Measurements from ENCODE around the gene NDUFC2.
A peak's percentile ranks its signal among the peaks of the same experiment; 100 is the strongest.
"Not testable (repeated sequence)": the region's sequence is repeated elsewhere in the genome, so short reads cannot be mapped to it uniquely, and the experiment has no call there.

NDUFC2 gene

GRCh38 chr11:78097666-78098385 is 18.2 kb upstream of the NDUFC2 start (continued):
- TF ChIP-seq TSHZ2 (CRISPR knock-in tag; IDR thresholded peaks at IDR 0.05) = no peak
- TF ChIP-seq TCF4 (CRISPR knock-in tag; IDR thresholded peaks at IDR 0.05; ENCODE audit: borderline replicate concordance) = no peak

GRCh38 chr11:78094250-78094649 is 14.6 kb upstream of the NDUFC2 start:
- TF ChIP-seq RARB (CRISPR knock-in tag; IDR thresholded peaks at IDR 0.05) = no peak
- TF ChIP-seq TCF4 (CRISPR knock-in tag; IDR thresholded peaks at IDR 0.05; ENCODE audit: borderline replicate concordance) = no peak
- no peak for TF ChIP-seq CSDC2 (CRISPR knock-in tag; IDR thresholded peaks at IDR 0.05)
- TF ChIP-seq BACH2 (CRISPR knock-in tag; IDR thresholded peaks at IDR 0.05; ENCODE audit: borderline replicate concordance) = no peak
- TF ChIP-seq PPARA (CRISPR knock-in tag; IDR thresholded peaks at IDR 0.05; ENCODE audit: borderline replicate concordance) = no peak
- no peak for TF ChIP-seq ZFP30 (CRISPR knock-in tag; IDR thresholded peaks at IDR 0.05)
- TF ChIP-seq ZFP3 (CRISPR knock-in tag; IDR thresholded peaks at IDR 0.05) = no peak
- no peak for TF ChIP-seq ESRRG (CRISPR knock-in tag; IDR thresholded peaks at IDR 0.05)
- TF ChIP-seq PATZ1 (CRISPR knock-in tag; IDR thresholded peaks at IDR 0.05; ENCODE audit: borderline replicate concordance) = no peak
- TF ChIP-seq GLIS3 (CRISPR knock-in tag; IDR thresholded peaks at IDR 0.05) = no peak
- TF ChIP-seq ZNF8 (CRISPR knock-in tag; IDR thresholded peaks at IDR 0.05) = no peak
- TF ChIP-seq ZC3H10 (CRISPR knock-in tag; IDR thresholded peaks at IDR 0.05) = no peak
- no peak for TF ChIP-seq ZNF565 (CRISPR knock-in tag; conservative IDR thresholded peaks at IDR 0.05; ENCODE audit: low read depth)
- no peak for TF ChIP-seq OSR1 (CRISPR knock-in tag; IDR thresholded peaks at IDR 0.05)
- TF ChIP-seq CSRNP3 (CRISPR knock-in tag; IDR thresholded peaks at IDR 0.05) = no peak
- no peak for TF ChIP-seq CREB5 (CRISPR knock-in tag; IDR thresholded peaks at IDR 0.05; ENCODE audit: low read depth)
- TF ChIP-seq ISL1 (CRISPR knock-in tag; IDR thresholded peaks at IDR 0.05) = no peak
- no peak for ATAC-seq

- TF ChIP-seq ZFP3 (CRISPR knock-in tag; IDR thresholded peaks at IDR 0.05) = 0 out of 2 replicates have a peak, but pooled peaks have one; percentile 13
Measured at GRCh38 chr11:78086521-78087074, 6.9 kb upstream of the NDUFC2 start.

GRCh38 chr11:78085972-78086371 is 6.3 kb upstream of the NDUFC2 start:
- TF ChIP-seq ISL1 (CRISPR knock-in tag; IDR thresholded peaks at IDR 0.05) = no peak
- TF ChIP-seq PATZ1 (CRISPR knock-in tag; IDR thresholded peaks at IDR 0.05; ENCODE audit: borderline replicate concordance) = no peak
- no peak for TF ChIP-seq CSDC2 (CRISPR knock-in tag; IDR thresholded peaks at IDR 0.05)
- no peak for TF ChIP-seq ZNF8 (CRISPR knock-in tag; IDR thresholded peaks at IDR 0.05)
- TF ChIP-seq OSR1 (CRISPR knock-in tag; IDR thresholded peaks at IDR 0.05) = no peak
- no peak for TF ChIP-seq ZFP30 (CRISPR knock-in tag; IDR thresholded peaks at IDR 0.05)
- TF ChIP-seq ZC3H10 (CRISPR knock-in tag; IDR thresholded peaks at IDR 0.05) = no peak
- no peak for TF ChIP-seq ZFP3 (CRISPR knock-in tag; IDR thresholded peaks at IDR 0.05)
- no peak for ATAC-seq

More at GRCh38 chr11:78086521-78087074, 6.9 kb upstream of the NDUFC2 start:
- ATAC-seq = not testable (repeated sequence)

- ATAC-seq = not testable (repeated sequence)
Measured at GRCh38 chr11:78084506-78084905, 4.8 kb upstream of the NDUFC2 start.
